ENCODE results near the gene EPG5.
"Not testable (repeated sequence)": the region's sequence is repeated elsewhere in the genome, so short reads cannot be mapped to it uniquely, and the experiment has no call there.

The EPG5 gene

GRCh38 chr18:45837283-45838070 is 129.7 kb downstream of the EPG5 start:
- peak in 3 of 6 experiments; percentile 12 to 23 (median 13) for DNase-seq

DNA sequence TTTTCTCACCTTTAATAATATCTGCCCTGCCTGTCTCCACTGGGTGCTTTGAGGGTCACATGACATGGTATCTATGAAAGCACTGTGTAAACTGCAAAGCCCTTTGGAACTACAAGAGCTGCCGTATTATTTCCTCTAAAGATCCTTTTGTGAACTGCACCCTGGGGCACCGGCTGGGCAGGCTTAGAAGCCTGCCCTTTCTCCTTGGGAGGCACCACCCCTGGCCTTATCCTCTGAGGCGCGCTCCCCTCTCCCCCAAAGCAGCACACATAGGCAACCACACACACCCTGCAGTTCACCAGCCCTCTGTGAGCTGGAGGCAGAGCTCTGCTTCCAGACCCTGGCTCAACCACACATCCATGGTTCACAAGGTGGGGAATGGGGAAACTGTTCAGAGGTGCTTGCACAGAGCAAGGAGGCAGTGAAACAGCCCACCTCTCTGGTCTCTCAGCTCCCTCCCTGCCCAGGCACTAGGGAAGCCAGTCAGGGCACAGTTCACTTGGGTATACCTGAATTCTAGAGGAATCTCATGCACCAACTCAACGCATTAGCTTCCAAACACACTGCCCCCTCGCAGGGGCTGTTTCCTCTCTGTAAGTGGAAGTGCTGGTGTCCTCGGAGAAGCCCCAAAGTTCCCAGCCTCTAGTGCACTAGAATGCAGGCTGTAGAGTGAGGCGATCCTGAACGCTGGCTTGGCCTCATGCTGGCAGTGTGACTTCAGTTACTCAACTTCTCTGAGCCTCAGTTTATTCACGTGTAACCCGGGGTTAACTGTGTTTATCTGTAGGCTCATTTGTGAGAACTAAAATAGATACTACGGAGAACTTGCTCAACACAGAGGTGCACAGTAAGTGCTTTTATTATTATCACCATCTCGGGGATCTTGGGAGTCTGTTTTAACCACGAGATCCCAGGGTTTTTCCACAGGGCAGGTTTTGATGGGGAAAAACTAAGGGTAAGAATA is 130.6 kb downstream of the EPG5 start:
- no peak for DNase-seq

GRCh38 chr18:45835057-45835636 is 132.0 kb downstream of the EPG5 start:
- no peak for DNase-seq

GRCh38 chr18:45834306-45834705 is 132.8 kb downstream of the EPG5 start:
- DNase-seq = no peak

GRCh38 chr18:45833846-45834245 is 133.3 kb downstream of the EPG5 start:
- no peak for DNase-seq

DNA sequence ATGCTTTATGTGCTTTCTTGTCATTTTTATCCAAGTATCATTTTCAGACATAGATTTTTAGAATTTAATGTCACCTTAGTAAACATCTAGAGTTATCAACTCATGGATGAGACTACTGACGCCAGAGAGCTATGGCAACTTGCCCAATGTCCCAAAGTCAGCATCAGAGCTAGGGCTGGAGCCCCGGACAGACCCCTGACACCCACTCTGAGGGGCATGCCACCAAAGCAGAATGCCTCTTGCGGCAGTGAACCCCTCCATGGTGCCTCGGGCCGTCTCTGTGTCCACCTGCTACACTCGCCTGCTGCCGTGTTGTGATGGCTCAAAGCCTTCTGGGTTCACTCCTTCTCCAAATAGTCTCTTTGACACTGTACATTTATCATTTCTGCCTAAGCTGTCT is 136.2 kb downstream of the EPG5 start:
- DNase-seq = no peak

DNA sequence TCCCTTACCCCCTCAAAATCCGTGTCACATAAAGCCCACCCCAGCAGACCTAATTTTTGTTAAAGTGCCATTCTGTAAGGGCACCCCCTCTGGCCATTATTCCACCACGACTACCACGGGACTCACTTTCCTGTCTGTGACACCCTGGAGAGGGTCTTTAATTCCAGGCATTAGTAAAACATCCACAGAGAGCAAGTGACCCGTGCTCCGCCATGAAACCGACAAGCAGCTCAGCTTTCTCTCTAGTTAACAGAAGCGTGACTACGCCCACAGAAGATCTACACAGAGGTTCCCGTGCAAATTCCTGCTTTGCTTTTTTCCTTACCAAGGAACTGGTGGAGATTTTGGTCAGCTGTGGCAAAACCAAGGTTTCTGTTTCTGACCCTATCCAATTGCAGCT is 137.3 kb downstream of the EPG5 start:
- no peak for DNase-seq

GRCh38 chr18:45828917-45829811 is 138.0 kb downstream of the EPG5 start:
- DNase-seq = no peak

DNA sequence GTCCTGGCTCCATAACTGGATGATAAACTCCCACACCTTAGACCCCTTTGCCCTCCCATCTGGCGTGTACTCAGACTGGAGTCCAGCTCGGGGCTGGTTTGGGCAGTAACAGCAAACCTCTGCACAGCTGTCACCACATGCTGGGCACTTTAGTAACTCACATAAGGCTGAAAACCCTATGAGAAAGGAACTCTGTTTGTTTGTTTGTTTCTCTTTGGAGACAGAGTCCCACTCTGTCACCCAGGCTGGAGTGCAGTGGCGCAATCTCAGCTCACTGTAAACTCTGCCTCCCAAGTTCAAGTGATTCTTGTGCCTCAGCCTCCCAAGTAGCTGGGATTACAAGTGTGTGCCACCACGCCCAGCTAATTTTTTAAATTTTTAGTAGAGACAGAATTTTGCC is 140.4 kb downstream of the EPG5 start:
- not testable (repeated sequence) for DNase-seq

DNA sequence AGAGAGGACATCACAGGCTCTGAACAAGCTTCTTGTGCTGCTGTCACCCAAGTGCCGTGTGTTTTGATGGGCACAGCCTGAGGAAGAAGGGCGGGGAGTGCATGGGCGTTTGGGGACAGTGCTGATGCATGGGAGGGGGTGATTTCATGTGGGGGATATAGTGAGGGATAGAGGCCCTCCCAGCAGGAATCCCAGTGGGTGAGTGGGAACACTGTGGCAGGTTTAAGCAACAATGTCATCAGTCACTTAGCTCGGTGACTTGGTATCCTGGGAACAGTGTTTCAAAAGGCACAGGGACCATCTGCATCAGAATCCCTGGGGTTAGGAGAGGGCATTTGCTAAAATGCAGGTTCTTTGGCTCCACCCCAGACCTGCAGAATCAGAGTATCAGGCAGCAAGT is 141.0 kb downstream of the EPG5 start:
- DNase-seq = no peak

DNA sequence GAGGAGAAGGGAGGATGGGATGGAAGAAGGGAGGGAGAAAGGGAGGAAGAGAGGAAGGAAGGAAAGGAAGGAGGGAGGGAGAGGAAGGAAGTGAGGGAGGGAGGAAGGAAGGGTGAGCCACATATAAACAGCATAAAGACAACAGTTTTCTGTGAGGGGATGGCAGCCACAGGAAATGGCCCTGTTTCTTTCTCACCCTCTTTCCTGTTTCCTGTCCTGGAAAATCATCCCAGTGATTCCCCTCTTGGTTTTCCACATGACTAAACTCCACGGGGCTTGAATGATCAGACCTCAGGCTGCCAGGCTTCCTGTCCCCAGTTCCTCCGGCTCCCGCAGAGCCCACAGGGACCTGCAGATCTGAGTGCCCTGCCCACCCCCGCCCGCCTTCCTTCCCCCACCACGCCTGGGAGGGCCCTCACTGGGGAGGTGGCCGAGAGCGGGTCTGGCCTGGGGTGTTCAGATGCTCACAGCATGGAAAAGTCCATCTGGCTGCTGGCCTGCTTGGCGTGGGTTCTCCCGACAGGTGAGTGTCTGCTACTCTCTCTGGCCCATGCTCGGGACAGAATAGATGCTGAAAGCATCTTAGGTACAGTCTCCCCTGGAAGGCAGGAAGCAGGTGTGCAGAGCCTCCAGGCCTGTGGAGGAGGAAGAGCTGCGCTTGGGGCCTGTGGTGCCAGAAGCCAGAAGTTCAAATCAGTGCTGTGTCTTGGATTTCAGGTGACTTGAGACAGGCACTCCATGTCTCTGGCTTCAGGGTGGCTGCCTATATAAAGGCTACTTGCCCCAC is 141.7 kb downstream of the EPG5 start, which contains the start of gene SIGLEC15:
Gene SIGLEC15, plus strand, starts transcription at position 418 of the 787 bp plus-strand sequence. Its CDS starts 54 bp downstream, at position 472.
- no peak for DNase-seq

DNA sequence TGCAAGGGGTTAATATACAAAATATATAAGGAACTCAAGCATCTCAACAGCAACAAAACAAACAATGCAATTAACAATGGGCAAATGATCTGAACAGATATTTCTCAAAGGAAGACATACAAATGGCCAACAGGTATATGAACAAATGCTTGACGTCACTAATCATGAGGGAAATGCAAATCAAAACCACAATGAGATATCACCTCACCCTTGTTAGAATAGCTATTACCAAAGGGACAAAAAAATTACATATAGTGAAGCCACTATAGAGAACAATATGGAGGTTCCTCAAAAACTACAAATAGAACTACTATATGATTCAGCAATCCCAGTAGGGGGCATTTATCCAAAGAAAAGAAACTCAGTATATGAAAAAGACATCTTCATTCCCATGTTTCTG is 145.4 kb downstream of the EPG5 start:
- DNase-seq = no peak

DNA sequence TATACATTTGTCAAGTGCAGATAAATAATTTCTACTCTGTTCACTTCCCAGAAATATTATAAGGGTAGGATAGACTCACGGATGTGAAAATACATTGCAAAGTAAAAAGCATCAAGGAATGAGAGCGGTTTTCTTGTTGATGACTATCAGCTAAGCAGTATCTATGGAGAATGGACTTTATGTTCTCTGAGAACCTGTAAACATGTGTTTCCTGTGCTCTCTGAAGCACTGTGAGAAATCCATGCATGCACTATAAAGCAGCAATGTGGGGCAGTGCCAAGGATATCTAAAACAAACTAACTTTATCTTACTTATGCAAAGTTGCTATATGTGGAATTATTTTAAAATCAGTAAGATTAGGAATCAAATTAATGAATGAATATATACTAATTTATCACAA is 146.1 kb downstream of the EPG5 start:
- DNase-seq = no peak

GRCh38 chr18:45820106-45820745 is 146.9 kb downstream of the EPG5 start:
- no peak for DNase-seq

DNA sequence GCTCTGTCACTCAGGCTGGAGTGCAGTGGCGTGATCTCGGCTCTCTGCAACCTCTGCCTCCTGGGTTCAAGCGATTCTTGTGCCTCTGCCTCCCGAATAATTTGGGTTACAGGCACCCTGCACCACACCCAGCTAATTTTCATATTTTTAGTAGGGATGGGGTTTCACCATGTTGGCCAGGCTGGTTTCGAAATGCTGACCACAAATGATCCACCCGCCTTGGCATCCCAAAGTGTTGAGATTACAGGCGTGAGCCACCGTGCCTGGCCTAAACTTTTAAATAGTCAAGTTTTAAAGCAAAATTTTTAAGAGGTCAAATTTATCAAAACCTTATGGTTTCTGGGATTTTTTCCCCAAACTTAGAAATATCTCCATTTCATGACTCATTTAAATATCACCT is 148.4 kb downstream of the EPG5 start:
- DNase-seq = not testable (repeated sequence)

DNA sequence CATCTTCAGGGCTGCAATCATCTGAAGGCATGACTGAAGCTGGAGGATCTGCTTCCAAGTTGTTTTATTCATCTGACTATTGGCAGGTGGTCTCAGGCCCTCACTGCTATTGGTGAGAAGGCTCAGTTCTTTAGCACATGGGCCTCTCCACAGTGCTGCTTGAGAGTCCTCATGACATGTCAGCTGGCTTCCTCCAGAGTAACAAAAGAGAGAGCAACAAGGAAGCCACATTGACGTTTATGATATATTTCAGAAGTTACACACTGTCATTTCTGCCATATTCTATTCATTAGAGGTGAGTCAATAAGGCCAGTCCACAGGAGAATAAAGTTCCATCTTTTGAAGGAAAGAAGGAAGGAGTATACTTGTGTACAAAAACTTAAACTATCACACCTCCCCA is 149.6 kb downstream of the EPG5 start:
- no peak for DNase-seq

GRCh38 chr18:45814733-45815132 is 152.4 kb downstream of the EPG5 start:
- not testable (repeated sequence) for DNase-seq

GRCh38 chr18:45807144-45807543 is 160.0 kb downstream of the EPG5 start:
- DNase-seq = peak in 3 of 6 experiments; percentile 4 to 5 (median 4)

- DNase-seq = no peak
Observed at GRCh38 chr18:45806226-45806625, 160.9 kb downstream of the EPG5 start.

- DNase-seq = no peak
Observed at GRCh38 chr18:45805551-45805950, 161.6 kb downstream of the EPG5 start.

Measured in stimulated activated naive CD4-positive, alpha-beta T cell (primary cell).